ENCODE measurements around the gene DDR1.
"Not testable (repeated sequence)": the region's sequence is repeated elsewhere in the genome, so short reads cannot be mapped to it uniquely, and the experiment has no call there.

DDR1 gene

DNA sequence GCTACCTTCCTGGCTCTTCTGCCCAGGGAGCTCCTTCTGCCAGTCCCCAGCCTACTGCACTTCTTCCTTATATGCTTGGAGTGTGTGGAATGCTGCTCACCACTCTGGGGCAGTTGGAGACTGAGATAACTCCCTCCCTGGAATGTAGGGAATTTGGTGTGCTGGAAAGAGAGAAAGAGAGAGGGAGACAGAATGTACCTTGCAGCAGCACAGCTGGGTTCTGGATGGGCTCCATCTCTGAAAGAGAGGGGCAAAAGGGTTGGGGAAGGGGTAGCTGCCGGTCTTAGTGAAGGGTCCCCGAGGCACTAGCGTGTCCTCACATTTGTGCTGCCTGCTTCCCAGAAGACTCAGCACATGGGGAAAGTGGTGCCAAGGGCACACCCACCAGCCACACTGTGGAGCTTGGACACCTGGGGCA is 40.2 kb upstream of the DDR1 start:
- H3K9me3 Mint-ChIP-seq (ENCODE audit: low read depth), result no peaks in the 10 kb centered on the region
- peaks cover 33% of the 10 kb centered on the region for H3K4me1 Mint-ChIP-seq (ENCODE audit: low read depth)
- H3K4me3 Mint-ChIP-seq, result no peak overlapping the region
- H3K27ac Mint-ChIP-seq, result no peak overlapping the region
- H3K27me3 Mint-ChIP-seq, result no peaks in the 10 kb centered on the region
- no peaks in the 10 kb centered on the region for H3K36me3 Mint-ChIP-seq

DNA sequence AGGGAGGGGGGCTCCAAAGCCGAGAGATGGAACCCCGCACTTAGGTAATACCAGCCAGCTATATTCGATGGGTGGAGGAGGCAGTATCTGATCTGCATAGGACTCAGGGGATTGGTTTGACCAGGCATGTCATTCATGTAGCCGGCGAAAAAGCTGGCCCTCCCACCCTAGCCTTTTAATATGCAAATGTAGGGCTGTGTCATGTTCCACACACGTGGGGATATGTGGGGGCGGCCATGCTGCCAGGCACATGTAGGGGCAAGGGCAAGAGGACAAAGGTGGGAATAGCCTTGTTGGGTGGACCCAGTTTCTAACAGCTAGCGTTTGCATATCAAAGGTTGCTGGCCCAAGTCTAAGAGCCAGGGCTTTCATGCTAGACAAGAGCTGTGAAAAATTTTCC is 39.1 kb upstream of the DDR1 start:
- Mint-ChIP-seq H3K9me3 (ENCODE audit: low read depth) (no peaks in the 10 kb centered on the region), H3K36me3 (no peaks in the 10 kb centered on the region), H3K4me3 (no peak overlapping the region), H3K27ac (no peak overlapping the region), H3K27me3 (no peaks in the 10 kb centered on the region), H3K4me1 (ENCODE audit: low read depth) (peaks cover 33% of the 10 kb centered on the region)

DNA sequence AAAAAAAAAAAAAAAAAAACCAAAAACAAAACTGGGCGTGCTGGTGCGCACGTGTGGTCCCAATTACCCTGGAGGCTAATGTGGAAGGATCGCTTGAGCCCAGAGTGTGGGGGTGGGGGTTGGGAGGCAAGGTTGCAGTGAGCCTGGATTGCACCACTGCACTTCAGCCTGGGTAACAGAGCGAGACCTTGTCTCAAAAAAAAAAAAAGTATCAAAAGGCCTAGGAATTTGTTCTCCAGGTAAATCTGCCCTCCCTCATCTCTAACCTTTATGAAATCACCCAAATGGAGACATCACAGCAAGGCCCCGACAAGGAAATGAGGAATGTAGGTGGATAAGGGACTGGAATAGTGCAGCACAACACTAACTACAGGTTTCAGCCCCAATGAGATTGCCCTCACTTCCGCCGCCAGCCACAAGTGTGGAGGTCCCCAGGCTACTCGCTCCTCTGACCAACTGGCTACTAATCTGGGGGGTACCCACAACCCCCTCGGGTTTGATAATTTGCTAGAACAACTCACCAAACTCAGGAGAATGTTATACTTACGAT is 36.8 kb upstream of the DDR1 start:
- Mint-ChIP-seq H3K27me3 (no peaks in the 10 kb centered on the region), H3K4me1 (ENCODE audit: low read depth) (peaks cover 27% of the 10 kb centered on the region), H3K9me3 (ENCODE audit: low read depth) (peaks cover 6% of the 10 kb centered on the region), H3K36me3 (peaks cover 9% of the 10 kb centered on the region), H3K4me3 (no peak overlapping the region), H3K27ac (no peak overlapping the region)

DNA sequence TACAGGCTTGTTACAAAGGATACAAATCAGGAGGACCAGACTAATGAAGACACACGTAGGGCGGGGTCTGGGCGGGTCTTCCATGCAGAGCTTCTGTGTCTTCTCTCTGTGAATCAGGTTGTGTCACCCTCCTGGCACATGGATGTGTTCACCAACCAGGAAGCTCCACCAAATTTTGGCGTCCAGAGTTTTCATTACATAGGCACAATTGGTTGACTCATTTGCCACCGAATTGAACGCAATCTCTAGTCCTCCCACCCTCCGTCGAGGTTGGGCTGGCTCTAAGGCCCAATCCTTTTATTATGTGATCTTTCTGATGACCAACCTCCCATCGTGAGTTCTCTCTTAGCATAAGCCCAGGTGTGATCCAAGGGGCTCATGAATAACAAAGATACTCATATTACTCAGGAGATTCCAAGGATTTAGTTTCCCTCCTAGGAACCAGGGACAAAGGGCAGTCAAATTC is 36.3 kb upstream of the DDR1 start:
- Mint-ChIP-seq H3K27me3 (no peaks in the 10 kb centered on the region), H3K4me1 (ENCODE audit: low read depth) (peaks cover 24% of the 10 kb centered on the region), H3K4me3 (no peak overlapping the region), H3K36me3 (peaks cover 9% of the 10 kb centered on the region), H3K9me3 (ENCODE audit: low read depth) (peaks cover 6% of the 10 kb centered on the region), H3K27ac (no peak overlapping the region)

DNA sequence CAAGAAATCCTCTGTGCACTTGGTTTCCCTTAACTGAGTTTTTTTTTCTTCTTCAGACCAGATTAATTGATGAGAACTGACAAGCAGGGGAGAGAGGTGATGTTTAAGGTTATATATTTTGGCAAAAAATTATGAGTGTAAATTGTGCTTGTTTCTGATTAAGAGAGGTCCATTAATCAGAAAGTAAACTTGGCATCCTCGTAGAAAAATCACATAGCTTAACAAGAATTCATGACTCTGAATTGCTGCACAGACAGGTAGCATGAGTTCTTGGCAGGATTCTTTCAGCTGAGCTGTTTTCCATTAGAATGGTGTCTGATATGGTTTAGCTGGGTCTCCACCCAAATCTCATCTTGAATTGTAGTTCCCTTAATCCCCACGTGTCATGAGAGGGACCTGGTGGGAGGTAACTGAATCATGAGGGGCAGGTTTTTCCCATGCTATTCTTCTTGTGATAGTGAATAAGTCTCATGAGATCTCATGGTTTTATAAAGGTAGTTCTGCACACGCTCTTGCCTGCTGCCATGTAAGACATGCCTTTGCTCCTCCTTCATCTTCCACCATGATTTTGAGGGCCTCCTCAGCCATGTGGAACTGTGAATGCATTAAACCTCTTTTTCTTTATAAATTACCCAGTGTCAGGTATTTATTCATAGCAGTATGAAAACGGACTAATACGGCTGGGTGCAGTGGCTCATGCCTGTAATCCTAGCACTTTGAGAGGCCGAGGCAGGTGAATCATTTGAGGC is 34.2 kb upstream of the DDR1 start:
- H3K27me3 Mint-ChIP-seq, result no peaks in the 10 kb centered on the region
- H3K27ac Mint-ChIP-seq, result no peak overlapping the region
- H3K4me1 Mint-ChIP-seq (ENCODE audit: low read depth), result peaks cover 8% of the 10 kb centered on the region
- H3K36me3 Mint-ChIP-seq, result peaks cover 9% of the 10 kb centered on the region
- H3K9me3 Mint-ChIP-seq (ENCODE audit: low read depth), result peaks cover 6% of the 10 kb centered on the region
- no peak overlapping the region for H3K4me3 Mint-ChIP-seq

DNA sequence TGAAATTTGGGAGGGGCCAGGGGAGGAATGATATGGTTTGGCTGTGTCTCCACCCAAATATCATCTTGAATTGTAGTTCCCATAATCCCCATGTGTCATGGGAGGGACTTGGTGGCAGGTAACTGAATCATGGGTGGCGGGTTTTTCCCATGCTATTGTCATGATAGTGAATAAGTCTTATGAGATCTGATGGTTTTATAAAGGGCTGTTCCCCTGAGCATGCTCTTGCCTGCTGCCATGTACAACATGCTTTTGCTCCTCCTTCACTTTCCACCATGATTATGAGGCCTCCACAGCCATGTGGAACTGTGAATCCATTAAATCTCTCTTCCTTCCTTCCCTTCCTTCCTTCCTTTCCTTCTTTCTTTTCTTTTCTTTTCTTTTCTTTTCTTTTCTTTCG is 31.9 kb upstream of the DDR1 start:
- H3K36me3 Mint-ChIP-seq; H3K4me1 Mint-ChIP-seq (ENCODE audit: low read depth); H3K4me3 Mint-ChIP-seq; H3K9me3 Mint-ChIP-seq (ENCODE audit: low read depth); H3K27me3 Mint-ChIP-seq; H3K27ac Mint-ChIP-seq: not testable (repeated sequence)

DNA sequence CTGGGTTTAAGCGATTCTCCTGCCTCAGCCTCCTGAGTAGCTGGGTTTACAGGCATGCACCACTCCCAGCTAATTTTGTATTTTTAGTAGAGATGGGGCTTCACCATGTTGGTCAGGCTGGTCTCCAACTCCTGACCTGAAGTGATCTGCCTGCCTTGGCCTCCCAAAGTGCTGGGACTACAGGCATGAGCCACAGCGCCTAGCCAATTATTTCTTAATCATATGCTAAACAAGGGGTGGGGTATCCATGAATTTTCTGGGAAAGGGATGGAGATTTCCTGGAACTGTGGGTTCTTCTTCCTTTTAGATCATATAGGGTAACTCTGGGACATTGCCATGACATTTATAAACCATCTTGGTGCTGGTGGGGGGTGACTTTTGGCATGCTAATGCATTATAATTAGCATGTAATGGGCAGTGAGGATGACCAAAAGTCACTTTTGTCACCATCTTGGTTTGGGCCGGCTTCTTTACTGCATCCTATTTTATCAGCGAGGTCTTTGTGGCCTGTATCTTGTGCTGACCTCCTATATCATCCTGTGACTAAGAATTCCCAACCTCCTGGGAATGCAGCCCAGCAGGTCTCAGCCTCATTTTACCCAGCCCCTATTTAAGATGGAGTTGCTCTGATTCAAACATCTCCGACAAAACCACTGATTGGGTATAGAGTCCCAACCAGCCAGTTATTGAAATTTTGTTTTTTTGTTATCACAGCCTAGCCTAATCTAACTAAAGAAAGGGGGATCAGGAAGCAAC is 29.9 kb upstream of the DDR1 start:
- no peaks in the 10 kb centered on the region for H3K4me1 Mint-ChIP-seq (ENCODE audit: low read depth)
- H3K9me3 Mint-ChIP-seq (ENCODE audit: low read depth), result peaks cover 12% of the 10 kb centered on the region
- no peak overlapping the region for H3K27ac Mint-ChIP-seq
- H3K36me3 Mint-ChIP-seq, result peaks cover 12% of the 10 kb centered on the region
- H3K27me3 Mint-ChIP-seq, result no peaks in the 10 kb centered on the region
- no peak overlapping the region for H3K4me3 Mint-ChIP-seq

DNA sequence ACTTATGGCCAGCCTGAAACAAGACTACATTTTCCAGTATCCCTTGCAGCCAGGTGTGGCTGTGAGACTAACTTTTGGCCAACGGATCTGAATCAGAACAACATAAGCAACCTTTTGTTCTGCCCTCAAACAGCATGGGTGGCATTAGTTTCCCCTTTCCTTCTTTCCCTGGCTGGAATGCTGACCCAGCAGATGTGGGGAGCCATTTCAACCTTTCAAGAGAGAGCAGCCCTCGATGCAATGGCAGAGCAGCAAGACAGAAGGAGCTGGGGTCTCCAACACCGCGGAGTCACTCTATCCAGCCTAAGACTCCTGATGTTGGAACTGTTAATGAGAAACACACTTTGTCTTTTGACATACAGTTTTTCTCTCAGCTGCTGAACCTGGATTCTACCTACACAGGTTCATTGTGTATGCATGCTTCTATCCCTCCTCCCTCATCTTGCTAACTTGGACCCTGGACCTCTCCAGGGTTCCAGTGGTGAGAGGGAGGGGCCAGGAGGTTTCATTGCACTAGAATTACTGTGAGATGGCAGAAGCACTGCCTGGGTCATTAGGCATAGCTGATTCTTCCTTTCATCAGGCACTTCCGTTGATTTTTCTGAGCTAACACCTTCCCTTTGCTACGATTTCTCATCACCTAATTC is 28.8 kb upstream of the DDR1 start:
- no peak overlapping the region for H3K4me3 Mint-ChIP-seq
- no peaks in the 10 kb centered on the region for H3K4me1 Mint-ChIP-seq (ENCODE audit: low read depth)
- H3K27me3 Mint-ChIP-seq, result no peaks in the 10 kb centered on the region
- peaks cover 12% of the 10 kb centered on the region for H3K36me3 Mint-ChIP-seq
- H3K27ac Mint-ChIP-seq, result no peak overlapping the region
- H3K9me3 Mint-ChIP-seq (ENCODE audit: low read depth), result peaks cover 12% of the 10 kb centered on the region

DNA sequence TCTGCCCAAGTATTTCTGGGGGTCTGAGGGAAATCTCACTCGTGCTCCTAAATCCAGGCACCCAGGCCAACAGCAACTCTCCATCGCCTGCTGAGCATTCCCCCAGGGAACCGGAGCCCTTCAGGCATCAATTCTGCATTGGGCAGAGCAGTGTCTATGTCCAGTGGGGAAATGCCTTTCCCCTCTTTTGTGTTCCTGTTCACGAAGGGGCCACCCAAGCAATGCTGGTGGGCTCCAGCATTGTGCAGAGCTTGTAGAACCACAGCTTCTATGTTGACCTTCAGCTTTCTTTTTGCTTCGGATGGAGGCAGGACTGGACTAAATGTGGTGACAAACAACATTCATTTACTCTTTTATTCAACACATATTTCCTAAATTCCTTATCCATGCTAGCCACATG is 27.2 kb upstream of the DDR1 start:
- Mint-ChIP-seq H3K36me3 (peaks cover 11% of the 10 kb centered on the region), H3K4me1 (ENCODE audit: low read depth) (peaks cover 14% of the 10 kb centered on the region), H3K27me3 (no peaks in the 10 kb centered on the region), H3K27ac (no peak overlapping the region), H3K9me3 (ENCODE audit: low read depth) (peaks cover 12% of the 10 kb centered on the region), H3K4me3 (no peak overlapping the region)

DNA sequence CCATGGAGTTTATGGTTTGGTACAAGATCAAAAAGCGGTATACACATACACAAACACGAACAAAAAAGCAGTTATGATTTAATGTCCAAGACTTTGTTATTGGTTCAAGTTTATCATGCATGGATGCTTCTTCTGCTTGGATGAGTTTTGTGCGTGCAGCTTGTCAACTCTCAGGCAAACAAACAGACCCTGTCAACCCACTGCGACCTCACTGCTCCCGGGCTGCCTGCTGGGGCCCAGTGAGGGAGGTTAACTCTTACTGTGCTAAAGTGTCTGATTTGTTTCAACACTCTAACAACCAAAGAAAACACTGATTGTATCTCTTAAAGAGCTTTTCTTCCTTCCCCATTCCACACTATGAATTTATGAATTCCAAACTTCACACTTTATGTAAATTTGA is 26.8 kb upstream of the DDR1 start:
- Mint-ChIP-seq H3K27me3 (no peaks in the 10 kb centered on the region), H3K4me3 (no peak overlapping the region), H3K36me3 (peaks cover 8% of the 10 kb centered on the region), H3K9me3 (ENCODE audit: low read depth) (peaks cover 12% of the 10 kb centered on the region), H3K4me1 (ENCODE audit: low read depth) (peaks cover 14% of the 10 kb centered on the region), H3K27ac (no peak overlapping the region)

DNA sequence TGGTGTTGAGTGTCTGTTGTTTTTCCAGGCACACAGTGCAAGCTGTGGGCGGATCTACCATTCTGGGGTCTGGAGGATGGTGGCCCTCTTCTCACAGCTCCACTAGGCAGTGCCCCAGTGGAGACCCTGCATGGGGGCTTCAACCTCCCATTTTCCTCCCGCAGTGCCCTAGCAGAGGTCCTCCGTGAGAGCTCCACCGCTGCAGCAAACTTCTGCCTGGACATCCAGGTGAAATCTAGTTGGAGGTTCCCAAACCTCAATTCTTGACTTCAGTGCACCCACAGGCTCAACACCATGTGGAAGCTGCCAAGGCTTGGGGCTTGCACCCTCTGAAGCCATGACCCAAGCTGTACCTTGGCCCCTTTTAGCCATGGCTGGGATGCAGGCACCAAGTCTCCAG is 24.6 kb upstream of the DDR1 start:
- H3K27ac Mint-ChIP-seq, H3K36me3 Mint-ChIP-seq, H3K4me3 Mint-ChIP-seq, H3K27me3 Mint-ChIP-seq: not testable (repeated sequence)
- peaks cover 12% of the 10 kb centered on the region for H3K9me3 Mint-ChIP-seq (ENCODE audit: low read depth)
- H3K4me1 Mint-ChIP-seq (ENCODE audit: low read depth), result peaks cover 21% of the 10 kb centered on the region

DNA sequence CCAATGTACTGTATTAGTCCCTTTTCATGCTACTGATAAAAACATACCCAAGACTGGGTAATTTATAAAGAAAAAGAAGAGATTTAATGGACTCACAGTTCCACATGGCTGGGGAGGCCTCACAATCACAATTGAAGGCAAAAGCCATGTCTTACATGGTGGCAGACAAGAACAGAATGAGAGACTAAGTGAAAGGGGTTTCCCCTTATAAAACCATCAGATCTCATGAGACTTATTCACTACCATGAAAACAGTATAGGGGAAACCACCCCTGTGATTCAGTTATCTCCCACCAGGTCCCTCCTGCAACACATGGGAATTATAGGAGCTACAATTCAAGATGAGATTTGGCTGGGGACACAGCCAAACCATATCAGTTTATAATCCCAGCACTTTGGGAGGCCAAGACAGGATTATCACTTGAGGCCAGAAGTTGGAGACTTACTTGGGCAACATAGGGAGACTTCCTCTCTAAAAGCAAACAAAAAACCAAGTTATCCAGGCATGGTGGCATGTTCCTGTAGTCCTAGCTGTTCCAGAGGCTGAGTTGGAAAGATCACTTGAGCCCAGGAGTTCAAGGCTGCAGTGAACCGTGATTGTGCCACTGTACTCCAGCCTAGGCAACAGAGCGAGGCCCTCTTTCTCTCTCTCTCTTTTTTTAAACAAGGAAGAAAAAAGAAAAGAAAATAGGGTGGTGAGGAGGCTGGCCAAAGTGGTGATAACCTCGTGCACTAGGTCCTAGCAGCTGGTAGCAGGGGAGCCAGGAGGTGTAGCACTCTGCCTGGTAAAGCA is 22.9 kb upstream of the DDR1 start:
- H3K27ac Mint-ChIP-seq, result peak overlapping the region; percentile 65
- H3K9me3 Mint-ChIP-seq (ENCODE audit: low read depth), result peaks cover 12% of the 10 kb centered on the region
- peak overlapping the region; percentile 18 for H3K4me3 Mint-ChIP-seq
- H3K27me3 Mint-ChIP-seq, result no peaks in the 10 kb centered on the region
- peaks cover 21% of the 10 kb centered on the region for H3K4me1 Mint-ChIP-seq (ENCODE audit: low read depth)
- peaks cover 8% of the 10 kb centered on the region for H3K36me3 Mint-ChIP-seq

DNA sequence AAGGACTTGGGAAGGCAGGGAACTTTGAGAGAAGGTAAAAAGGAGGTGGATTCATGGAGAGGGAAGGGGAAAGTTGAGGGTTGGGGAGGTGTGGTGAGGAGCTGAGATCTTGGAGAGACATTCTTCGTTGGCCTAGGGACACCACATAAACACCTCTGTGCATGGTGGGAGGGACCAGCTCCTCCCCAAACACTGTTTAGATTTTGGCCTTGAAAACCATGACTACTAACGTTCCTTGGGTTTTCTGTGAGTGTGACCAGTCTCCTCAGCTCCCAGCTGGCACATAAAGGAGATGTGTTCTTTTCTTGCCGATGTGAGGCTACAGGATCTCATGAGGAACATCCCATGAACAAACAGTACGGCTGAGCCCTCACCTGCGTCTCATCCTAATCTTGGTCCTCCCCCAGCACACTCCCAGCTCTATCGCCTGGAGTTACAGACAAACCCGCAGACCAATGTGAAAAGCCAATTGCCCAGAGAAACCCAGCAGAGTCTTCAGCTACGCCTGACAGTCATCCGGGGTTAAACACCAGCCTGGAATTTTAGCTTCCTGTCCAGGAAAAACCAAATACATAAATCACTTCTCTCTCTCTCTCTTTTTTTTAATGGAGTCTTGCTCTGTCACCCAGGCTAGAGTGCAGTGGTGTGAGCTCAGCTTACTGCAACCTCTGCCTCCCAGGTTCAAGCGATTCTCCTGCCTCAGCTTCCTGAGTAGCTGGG is 22.0 kb upstream of the DDR1 start:
- Mint-ChIP-seq H3K27me3 (no peaks in the 10 kb centered on the region), H3K36me3 (peaks cover 8% of the 10 kb centered on the region), H3K4me3 (no peak overlapping the region), H3K4me1 (ENCODE audit: low read depth) (peaks cover 21% of the 10 kb centered on the region), H3K27ac (no peak overlapping the region), H3K9me3 (ENCODE audit: low read depth) (peaks cover 12% of the 10 kb centered on the region)

DNA sequence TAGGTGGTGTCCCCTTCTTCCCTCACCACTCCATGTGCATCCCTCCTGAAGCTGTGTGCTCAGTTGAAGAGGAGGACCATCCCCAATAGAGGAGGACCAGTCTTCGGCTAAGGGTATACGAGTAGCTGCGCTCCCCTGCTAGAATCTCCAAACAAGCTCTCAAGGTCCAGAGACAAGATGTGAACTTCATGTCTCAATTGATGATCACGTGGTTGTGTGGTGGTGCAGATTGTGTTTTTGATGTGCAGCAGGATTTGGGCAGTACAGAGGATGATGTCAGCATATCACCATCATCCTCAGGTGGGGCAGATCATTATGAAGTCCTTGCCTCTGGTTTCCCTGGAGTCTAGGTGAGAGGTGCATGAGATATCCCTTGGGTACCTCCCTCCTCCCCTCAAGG is 20.0 kb upstream of the DDR1 start:
- no peaks in the 10 kb centered on the region for H3K27me3 Mint-ChIP-seq
- peaks cover 14% of the 10 kb centered on the region for H3K36me3 Mint-ChIP-seq
- peaks cover 15% of the 10 kb centered on the region for H3K9me3 Mint-ChIP-seq (ENCODE audit: low read depth)
- peaks cover 21% of the 10 kb centered on the region for H3K4me1 Mint-ChIP-seq (ENCODE audit: low read depth)
- no peak overlapping the region for H3K4me3 Mint-ChIP-seq
- peak overlapping the region; percentile 46 for H3K27ac Mint-ChIP-seq

Data from activated naive CD8-positive, alpha-beta T cell (primary cell).